ENCODE results near the gene MYOZ3.

Gene MYOZ3

GRCh38 chr5:150642991-150643710 lies 17.9 kb upstream of the MYOZ3 start:
- DNase-seq (ENCODE audit: low read depth) = no peak
- no peak overlapping the region for H3K4me3 ChIP-seq (ENCODE audit: low read depth, low read length)
- TF ChIP-seq CTCF (IDR thresholded peaks at IDR 0.05; ENCODE audit: low read depth, low read length, missing control alignments) = no peak

- no peak for TF ChIP-seq CTCF (IDR thresholded peaks at IDR 0.05; ENCODE audit: low read depth, low read length, missing control alignments)
- no peak overlapping the region for H3K4me3 ChIP-seq (ENCODE audit: low read depth, low read length)
- no peak for DNase-seq (ENCODE audit: low read depth)
Observed at GRCh38 chr5:150644058-150644457, 17.0 kb upstream of the MYOZ3 start.

GRCh38 chr5:150644514-150644913 lies 16.5 kb upstream of the MYOZ3 start:
- DNase-seq (ENCODE audit: low read depth) = no peak
- no peak for TF ChIP-seq CTCF (IDR thresholded peaks at IDR 0.05; ENCODE audit: low read depth, low read length, missing control alignments)
- no peak overlapping the region for H3K4me3 ChIP-seq (ENCODE audit: low read depth, low read length)

GRCh38 chr5:150645070-150645700 lies 15.9 kb upstream of the MYOZ3 start:
- no peak for TF ChIP-seq CTCF (IDR thresholded peaks at IDR 0.05; ENCODE audit: low read depth, low read length, missing control alignments)
- DNase-seq (ENCODE audit: low read depth) = no peak
- H3K4me3 ChIP-seq (ENCODE audit: low read depth, low read length) = no peak overlapping the region

- no peak for TF ChIP-seq CTCF (IDR thresholded peaks at IDR 0.05; ENCODE audit: low read depth, low read length, missing control alignments)
- DNase-seq (ENCODE audit: low read depth) = no peak
- H3K4me3 ChIP-seq (ENCODE audit: low read depth, low read length) = no peak overlapping the region
Observed at GRCh38 chr5:150647275-150648251, 13.5 kb upstream of the MYOZ3 start.

- no peak for DNase-seq (ENCODE audit: low read depth)
- no peak overlapping the region for H3K4me3 ChIP-seq (ENCODE audit: low read depth, low read length)
- TF ChIP-seq CTCF (IDR thresholded peaks at IDR 0.05; ENCODE audit: low read depth, low read length, missing control alignments) = no peak
Observed at GRCh38 chr5:150648294-150649107, 12.6 kb upstream of the MYOZ3 start.
